ENCODE data around the gene OGFOD3. TPM values are rescaled to one million over a fixed set of nuclear protein-coding genes. Genes with fewer than 3 reads are reported as not detected.

The OGFOD3 gene
- total RNA-seq, 1 donor from 2014 or later = 25.5 TPM

GRCh38 chr17:82449883-82450356 is 31.5 kb upstream of the OGFOD3 start:
- Histone ChIP-seq H3K9me3 (no peaks in the 10 kb centered on the region), H3K4me3 (peak overlapping the region; percentile 88 to 95), H3K27me3 (no peaks in the 10 kb centered on the region), H3K4me1 (peaks cover 49% of the 10 kb centered on the region), H3K36me3 (no peaks in the 10 kb centered on the region), H3K27ac (peak overlapping the region; percentile 85)
- intact Hi-C loops (cut with DNase I) = no loop called here
- TF ChIP-seq CTCF (IDR thresholded peaks at IDR 0.05) = no peak
- no peak for TF ChIP-seq POLR2A (IDR thresholded peaks at IDR 0.05)
- TF ChIP-seq POLR2AphosphoS5 (IDR thresholded peaks at IDR 0.05; ENCODE audit: insufficient read depth in 1 of 2, low read depth in 1 of 2) = no peak
- DNase-seq (ENCODE audit: extremely low spot score in 2 of 2) = no peak

GRCh38 chr17:82449131-82449882 is 30.9 kb upstream of the OGFOD3 start:
- Histone ChIP-seq H3K4me1 (peaks cover 49% of the 10 kb centered on the region), H3K27ac (peak overlapping the region; percentile 85), H3K9me3 (no peaks in the 10 kb centered on the region), H3K4me3 (peak overlapping the region; percentile 88 to 95), H3K27me3 (no peaks in the 10 kb centered on the region), H3K36me3 (no peaks in the 10 kb centered on the region)
- TF ChIP-seq CTCF (IDR thresholded peaks at IDR 0.05) = no peak
- peak in 1 of 2 donors; percentile 45 for TF ChIP-seq POLR2AphosphoS5 (IDR thresholded peaks at IDR 0.05; ENCODE audit: insufficient read depth in 1 of 2, low read depth in 1 of 2)
- intact Hi-C loops (cut with DNase I) = no loop called here
- no peak for DNase-seq (ENCODE audit: extremely low spot score in 2 of 2)

GRCh38 chr17:82447876-82448275 is 29.5 kb upstream of the OGFOD3 start:
- peaks cover 49% of the 10 kb centered on the region for H3K4me1 ChIP-seq
- H3K9me3 ChIP-seq = no peaks in the 10 kb centered on the region
- DNase-seq (ENCODE audit: extremely low spot score in 2 of 2) = no peak
- no peaks in the 10 kb centered on the region for H3K27me3 ChIP-seq
- no peak overlapping the region for H3K27ac ChIP-seq
- TF ChIP-seq POLR2A (IDR thresholded peaks at IDR 0.05) = no peak
- no peak for TF ChIP-seq POLR2AphosphoS5 (IDR thresholded peaks at IDR 0.05; ENCODE audit: insufficient read depth in 1 of 2, low read depth in 1 of 2)
- no peak for TF ChIP-seq CTCF (IDR thresholded peaks at IDR 0.05)
- intact Hi-C loops (cut with DNase I) = no loop called here
- H3K36me3 ChIP-seq = no peaks in the 10 kb centered on the region
- H3K4me3 ChIP-seq = no peak overlapping the region

- H3K27ac ChIP-seq = no peak overlapping the region
Measured at GRCh38 chr17:82446649-82447048, 28.3 kb upstream of the OGFOD3 start.

More at GRCh38 chr17:82446649-82447048, 28.3 kb upstream of the OGFOD3 start:
- Histone ChIP-seq H3K36me3 (no peaks in the 10 kb centered on the region), H3K4me1 (peaks cover 49% of the 10 kb centered on the region), H3K4me3 (no peak overlapping the region), H3K27me3 (no peaks in the 10 kb centered on the region), H3K9me3 (no peaks in the 10 kb centered on the region)
- intact Hi-C loops (cut with DNase I) = no loop called here
- DNase-seq (ENCODE audit: extremely low spot score in 2 of 2) = no peak
- no peak for TF ChIP-seq POLR2A (IDR thresholded peaks at IDR 0.05)
- no peak for TF ChIP-seq CTCF (IDR thresholded peaks at IDR 0.05)
- no peak for TF ChIP-seq POLR2AphosphoS5 (IDR thresholded peaks at IDR 0.05; ENCODE audit: insufficient read depth in 1 of 2, low read depth in 1 of 2)

Data from vagina (tissue), 2 donors.